GM21737 (cell line): ENCODE measurements around the gene VPS52.
"Not testable (repeated sequence)": the region's sequence is repeated elsewhere in the genome, so short reads cannot be mapped to it uniquely, and the experiment has no call there.

ENCODE experiments used
- ATAC-seq: cut with Tn5 transposase; IDR thresholded peaks from one replicate; pipeline ENCODE4 v1.9.1; 2021; ENCODE audit warnings: mild to moderate bottlenecking, moderate library complexity; ENCODE audit not compliant: unreplicated experiment

The VPS52 gene

DNA sequence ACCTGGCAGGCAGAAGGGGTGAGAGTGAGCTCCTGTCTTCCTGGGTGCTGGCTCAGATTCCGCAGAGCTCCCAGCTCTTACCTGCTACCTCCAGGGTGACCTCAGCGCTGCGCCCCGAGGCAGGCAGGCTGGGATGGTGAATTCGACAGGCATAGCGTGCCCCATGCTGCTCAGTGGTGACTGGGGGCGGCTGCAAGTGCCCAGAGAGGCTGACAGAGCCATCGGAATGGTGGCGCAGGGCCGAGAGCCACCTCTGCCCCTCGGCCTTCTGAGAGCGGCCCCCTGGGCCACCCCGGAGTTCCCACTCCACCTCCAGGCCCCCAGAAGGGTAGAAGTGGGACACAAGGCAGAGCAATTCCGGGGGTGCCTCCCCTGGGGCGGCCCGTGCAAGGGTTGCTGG is 32.5 kb upstream of the VPS52 start:
- no peak for ATAC-seq

DNA sequence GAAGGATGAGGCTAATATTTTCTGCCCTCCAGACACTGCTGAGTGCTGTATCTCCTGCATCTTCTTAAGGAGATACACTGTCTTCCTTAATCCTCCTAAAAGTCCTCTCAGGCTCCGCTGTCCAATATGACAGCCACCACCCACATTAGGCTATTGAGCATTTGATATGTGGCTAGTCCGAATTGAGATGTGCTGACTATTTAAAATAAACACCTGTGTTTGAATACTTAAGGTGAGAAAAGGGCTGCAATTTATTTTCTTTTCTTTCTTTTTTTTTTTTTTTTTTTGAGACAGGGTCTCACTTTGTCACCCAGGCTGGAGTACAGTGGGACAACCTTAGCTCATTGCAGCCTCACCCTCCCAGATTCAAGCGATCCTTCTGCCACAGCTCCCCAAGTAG is 30.2 kb upstream of the VPS52 start:
- no peak for ATAC-seq

DNA sequence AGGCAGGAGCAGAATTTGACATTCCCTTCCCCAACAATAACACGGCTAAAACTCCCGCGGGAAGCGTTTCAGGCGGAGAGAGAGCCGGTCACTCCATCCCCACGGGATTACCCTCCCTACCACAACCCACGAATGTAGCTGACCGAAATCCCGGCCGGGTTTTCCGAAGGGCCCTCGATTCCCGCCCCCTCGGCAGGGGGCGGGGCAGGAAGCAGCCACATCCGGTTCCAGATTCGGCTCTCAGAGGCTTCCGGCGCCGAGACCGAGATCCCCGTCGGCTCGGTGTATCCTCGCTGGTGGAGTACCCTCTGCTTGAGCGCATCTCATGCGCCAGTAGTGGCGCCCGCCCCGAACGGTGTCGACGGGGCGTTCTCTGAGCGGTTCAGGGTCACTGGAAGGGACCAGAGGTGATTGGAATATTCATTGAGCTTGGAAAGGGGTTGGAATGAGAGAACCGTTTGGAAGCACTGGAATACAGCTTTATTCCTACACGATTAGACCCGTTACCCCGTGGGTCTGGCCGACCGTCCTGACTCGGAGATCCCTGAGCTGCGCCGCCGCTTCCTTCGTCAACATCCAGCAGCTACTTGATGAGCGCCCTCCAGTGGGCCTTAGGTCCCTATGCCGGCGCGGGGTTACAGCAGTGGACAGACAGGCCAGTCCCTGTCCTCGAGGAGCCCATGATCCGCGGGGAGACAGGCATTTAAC is 27.7 kb upstream of the VPS52 start:
- peak; percentile 60 for ATAC-seq

DNA sequence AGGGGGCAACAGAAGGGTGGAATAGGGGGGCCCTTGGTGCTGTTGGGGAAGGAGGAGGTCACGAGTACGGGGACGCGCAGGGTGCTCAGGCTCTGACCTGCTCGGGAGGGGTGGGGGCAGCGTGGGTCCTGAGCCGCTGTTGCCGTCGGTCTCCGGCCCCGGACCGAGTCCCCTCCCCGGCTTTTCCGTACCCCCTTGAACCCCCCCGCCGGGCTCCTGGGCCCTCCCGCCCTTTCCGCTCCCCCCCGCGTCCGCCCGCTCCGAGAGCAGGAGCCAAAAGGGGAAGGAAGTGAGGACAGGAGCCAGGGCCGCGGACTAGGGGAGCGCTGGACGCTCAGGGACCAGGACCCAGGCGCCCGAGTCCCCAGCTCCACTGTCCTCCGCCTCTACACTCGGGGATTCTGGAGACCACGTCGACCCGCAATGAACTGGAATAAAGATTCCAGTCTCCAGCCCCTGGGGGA is 27.1 kb upstream of the VPS52 start, which contains the start of gene RGL2:
RGL2 (minus strand) TSS at position 170 of the 464 bp plus-strand sequence. CDS start 332 bp downstream, outside the sequence.
- ATAC-seq, result peak; percentile 22

DNA sequence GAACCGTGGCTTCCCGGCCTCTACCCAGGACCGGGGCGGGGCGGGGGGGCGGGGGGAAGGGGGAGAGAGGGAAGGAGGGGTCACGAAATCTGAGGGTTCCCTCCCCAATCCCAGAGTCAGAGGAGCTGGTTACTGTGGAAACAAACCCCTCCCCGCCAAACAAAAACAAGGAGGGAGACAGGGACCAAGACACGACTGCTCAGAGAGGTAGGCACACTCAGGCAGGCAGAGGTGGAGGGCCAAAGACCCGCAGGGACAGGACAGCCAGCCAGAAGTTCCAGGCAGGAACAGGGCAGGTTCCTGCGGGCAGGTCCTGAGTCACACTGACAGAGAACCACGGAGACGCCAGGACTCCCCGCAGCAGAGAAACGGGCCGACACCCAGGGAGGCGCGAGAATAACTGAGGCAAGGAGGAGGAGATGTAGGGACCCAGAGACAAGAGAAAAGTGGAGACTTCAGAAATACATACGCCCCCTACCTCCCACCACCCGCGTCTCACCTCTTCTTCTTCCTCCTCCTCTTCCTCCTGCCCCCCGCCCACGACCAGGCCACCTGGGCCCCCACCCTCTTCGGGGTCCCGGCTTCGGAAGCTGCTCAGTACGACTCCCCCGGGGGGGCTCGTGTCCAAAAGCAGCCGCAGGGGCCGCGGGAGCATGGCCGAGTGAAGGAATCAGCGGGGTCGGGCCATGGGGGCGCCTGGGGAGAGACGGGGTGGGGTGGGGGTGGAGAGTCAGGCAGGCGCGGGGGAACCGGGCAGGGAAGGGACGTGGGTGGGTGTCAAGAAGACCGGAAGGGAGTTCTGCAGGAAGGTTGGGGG is 26.5 kb upstream of the VPS52 start:
- ATAC-seq, result no peak

DNA sequence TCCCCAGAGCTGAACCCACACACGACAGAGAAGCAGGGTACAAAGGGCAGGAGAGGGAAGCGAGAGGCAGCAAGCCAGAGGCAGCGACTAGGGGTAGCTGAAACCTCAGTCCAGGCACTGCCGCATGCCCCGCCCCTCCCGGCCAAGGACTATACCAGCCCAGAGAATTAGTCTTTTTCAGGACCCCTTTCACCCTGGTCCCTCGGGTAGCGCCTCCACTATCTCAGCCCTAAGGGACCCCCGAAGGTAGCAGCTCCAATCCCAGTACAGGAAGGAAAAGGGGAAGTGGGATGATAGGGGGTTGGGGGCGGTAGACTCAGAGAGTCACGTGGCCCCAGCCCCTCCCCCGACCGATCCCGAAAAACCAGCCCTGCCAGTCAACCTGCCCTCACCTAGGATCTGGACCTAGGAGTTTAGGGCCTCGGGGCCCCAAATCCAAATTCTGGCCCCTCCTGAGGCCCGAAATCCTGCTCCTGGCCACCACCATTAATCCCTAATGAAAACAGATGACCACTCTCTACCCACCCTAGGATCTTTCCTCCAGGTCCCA is 25.8 kb upstream of the VPS52 start:
- no peak for ATAC-seq

DNA sequence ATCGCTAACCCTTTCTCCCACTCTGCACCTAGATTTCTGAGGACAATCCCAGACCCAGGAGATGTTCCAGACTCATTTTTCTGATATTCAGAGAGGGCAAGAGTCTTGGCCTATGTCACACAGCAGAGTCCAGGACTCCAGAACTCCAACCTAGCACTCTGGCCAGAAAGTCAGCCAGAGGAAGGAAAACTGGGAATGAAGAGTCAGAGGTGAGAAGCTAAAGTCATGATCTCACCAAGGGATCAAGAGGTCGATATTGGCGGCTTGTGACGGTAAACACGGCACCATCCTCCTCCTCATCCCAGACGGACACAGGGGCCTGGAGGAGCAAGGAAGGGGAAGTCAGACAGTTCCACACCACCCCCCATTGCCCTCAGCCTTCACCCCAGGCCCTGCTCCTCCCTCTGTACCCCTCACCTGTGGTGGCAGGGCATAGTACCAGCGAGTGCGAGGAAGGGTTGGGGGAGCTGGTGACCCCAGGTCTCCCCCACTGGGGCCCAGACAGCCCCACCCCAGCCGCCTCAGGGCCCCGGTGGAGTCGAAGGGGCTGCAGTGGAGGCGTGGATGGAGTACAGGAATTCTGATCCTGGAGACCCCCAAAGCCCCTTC is 25.2 kb upstream of the VPS52 start:
- no peak for ATAC-seq

DNA sequence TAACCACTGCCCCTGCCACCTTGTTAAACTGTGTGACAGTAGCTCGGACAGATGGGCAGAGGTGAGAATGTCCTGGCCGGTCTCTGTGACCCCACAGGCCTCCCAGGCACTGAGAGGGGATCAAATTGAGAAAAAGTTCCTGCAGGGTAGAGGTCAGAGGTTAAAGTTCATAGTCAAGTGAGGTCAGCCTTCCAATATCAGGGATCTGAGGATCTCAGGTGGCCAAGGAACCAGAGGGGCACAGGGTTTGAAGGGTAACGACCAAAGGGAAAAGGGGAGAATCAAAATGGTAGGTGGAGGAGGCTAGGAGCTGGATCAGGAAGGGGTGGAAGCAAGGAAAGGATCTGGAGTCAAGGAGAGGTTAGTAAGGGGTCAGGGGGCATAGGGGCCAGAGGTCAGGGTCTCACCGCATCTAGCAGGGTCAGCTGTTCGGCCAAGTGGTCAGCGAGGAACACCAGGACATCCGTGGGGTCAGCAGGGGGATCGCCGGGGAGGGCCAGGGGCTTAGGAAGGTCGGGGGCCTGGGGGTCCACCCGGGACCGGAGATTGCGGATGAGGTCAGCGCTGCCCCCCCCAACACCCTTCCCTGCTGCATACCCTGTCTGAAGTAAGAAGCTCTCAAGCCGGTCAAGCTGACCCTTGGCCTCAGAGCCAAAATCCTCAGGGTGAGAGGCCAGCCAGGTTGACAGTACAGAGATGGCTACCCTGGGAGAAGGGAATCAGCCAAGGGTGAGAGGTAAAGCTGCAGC is 24.1 kb upstream of the VPS52 start:
- ATAC-seq, result no peak

DNA sequence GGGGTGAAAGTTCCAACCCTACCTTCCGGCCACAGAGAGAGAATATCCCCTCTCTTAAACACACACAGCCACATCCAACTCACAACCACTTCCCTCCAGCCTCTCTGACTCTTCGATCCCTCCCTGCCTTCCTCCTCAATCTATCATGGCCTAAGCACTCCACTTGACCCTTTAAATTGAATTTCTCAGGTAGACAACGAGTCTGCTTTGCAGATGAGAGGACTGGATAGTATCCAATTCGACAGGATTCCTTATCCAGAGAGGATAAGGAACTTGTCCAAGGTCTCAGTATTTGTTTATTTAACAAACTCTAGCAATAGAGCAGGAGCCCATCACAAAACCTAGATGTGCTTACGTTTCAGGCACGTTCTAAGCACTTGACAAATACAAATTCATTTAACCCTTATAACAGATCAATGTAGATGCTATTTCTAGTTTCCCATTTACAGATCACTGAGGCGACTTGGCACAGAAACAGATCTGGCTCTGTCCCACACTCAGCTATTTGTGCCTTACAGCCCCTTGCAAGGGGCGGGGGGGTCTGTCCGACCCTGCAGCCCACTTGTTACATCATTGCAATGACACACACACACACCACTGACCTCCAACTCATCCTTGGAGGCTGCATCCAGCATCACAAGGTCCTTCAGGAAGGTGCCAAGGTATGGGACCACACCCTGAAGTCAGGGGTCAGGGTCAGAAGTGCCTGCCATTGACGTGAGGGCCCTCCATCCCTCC is 22.6 kb upstream of the VPS52 start:
- ATAC-seq, result no peak

DNA sequence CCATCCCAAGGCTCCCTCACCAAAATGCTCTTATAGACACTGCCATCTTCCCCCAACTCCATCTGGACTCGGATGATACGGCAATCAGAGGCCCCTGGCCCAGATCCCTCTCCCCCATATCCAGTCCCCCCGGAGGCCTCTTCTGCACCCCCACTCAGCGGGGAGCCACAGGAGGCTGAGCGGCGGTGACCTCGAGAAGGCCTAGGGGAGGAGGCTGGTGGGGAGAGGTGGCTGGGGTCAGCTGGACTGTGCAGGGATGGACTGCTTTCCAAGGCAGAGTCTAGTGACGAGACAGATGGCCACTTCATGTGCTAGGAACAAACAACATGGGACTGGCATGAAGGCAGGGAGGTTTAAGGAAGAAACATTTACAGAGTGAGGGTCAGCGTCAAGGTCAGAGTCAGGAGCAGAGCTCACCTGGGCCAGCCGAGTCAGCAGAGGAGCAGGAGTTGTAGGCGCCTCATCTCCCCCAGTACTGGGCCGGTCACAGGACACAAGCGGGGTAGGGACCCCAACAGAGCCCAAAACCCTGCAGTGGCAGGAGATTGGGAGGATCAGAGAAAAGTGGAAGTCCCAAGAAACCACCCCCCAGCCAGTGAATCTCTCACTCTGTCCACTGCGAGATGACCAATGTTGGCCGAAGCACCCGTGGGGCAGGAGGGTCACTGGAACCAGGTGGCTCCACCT is 21.5 kb upstream of the VPS52 start:
- ATAC-seq, result no peak

DNA sequence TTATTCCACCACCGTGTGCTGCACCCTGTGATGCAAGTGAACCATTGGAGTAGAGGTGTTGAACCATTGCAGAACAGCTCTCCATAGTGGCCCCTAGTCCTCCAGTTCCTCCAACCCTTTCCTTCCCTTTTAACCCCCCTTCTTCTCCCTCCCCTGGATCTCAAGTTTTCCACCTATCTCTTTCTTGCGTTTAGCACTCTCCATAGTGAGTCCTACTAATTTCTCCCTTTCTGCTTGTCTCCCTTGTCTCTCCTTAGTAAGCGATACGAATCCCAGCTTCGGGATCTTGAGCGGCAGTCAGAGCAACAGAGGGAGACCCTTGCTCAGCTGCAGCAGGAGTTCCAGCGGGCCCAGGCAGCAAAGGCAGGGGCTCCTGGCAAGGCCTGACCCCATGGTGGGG is 18.8 kb upstream of the VPS52 start:
- no peak for ATAC-seq

DNA sequence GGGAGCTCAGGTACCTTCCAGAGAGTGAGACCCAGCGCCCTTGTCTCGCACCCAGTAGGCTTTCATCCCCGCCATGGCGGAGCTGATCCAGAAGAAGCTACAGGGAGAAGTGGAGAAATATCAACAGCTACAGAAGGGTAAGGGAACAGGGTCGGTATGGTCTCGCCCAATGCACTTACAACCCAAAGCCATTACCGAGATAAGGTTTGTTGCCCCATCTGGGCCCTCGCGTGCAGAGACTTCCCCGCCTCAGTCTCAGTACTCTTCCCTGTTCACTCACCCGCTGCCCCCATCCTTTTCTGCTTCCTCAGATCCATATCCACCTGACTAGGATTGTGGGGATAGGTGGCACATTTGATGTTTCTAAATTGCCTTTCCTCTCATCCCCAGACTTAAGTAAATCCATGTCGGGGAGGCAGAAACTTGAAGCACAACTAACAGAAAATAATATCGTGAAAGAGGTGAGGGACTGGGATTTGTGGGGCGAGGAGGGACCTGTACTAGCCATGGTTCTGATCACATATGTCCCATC is 18.2 kb upstream of the VPS52 start:
- no peak for ATAC-seq

DNA sequence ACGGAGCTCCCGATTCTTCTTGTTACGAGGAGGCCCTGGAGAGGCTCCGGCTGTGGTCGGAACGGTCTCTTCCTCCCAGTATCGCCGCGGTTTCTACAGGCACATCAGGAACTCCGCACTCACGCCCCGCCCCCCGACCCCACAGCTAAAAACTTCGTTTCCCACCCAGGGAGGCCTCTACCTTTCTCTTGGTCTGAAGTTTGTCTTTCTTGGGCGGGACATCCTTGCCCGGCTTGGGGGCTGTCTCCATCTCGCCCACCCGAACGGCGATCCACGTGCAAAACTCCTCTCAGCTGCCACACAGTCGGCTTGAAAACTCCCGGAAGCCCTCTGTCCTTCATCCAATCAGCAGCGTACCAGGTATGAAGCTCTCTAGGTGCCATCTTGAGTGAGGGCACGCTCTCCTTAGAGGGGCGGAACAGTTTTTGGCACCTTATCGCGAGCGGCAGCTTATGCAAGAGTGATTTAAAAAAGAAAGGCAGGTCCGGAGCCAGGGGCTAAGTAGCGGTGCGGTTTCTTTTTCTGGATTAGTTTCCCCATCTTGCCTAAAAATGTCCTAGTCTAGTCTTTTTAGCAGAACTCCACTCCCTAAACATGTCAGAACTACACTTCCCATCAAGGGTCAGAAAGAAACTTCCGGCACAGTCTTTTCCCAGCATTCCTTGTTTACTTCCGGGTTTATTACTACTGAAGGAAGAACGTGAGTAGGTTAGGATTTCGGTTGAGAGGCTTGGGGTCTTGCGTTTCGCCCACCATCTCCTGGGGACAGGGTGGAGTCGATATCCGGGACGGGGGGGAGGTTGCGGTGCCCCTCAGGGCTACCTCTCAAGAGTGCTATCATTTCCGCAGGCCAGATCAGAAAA is 17.5 kb upstream of the VPS52 start, which contains the start of the genes PFDN6 and WDR46:
PFDN6 (plus strand) TSS at position 681 of the 863 bp plus-strand sequence. CDS start 256 bp downstream, outside the sequence.
WDR46 (minus strand) TSS at position 319 of the 863 bp plus-strand sequence; CDS start at position 250, 69 bp downstream.
- peak; percentile 63 for ATAC-seq

DNA sequence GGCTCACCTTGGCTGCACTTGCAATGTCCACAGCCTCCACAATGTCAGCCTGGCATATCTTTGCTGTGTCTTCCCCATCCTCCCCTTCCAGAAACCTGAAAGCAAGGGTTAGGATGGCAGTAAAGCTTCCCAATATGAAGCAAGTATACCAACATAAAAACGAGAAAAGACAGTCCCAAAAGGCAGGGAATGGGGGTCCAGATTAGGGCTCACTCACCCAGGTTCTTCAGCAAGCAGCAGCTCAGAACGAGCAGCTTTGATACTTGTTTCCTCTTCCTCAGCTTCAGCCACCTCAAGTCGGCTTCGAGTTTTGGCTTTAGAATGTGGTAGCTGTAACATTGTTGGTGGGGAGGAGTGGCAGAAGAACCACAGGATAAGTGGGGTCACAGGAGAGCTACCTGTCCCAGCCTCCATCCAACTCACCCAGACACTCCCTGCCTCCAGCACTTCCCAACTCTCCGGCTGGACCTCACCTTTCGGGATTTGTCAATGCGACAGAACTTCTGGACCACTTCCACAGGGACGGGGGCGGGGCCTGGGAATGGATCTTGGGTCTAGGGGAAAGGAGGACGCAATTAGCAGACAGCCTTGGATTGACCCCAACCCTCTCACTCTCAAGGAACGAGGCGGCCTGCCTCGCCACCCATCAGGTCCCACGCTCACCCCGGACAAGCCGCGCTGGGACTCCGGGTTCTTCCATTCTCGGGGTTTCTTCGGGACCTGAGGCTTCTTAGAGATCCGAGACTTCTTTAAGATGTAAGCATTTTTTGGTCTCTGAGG is 16.7 kb upstream of the VPS52 start:
- ATAC-seq, result no peak

DNA sequence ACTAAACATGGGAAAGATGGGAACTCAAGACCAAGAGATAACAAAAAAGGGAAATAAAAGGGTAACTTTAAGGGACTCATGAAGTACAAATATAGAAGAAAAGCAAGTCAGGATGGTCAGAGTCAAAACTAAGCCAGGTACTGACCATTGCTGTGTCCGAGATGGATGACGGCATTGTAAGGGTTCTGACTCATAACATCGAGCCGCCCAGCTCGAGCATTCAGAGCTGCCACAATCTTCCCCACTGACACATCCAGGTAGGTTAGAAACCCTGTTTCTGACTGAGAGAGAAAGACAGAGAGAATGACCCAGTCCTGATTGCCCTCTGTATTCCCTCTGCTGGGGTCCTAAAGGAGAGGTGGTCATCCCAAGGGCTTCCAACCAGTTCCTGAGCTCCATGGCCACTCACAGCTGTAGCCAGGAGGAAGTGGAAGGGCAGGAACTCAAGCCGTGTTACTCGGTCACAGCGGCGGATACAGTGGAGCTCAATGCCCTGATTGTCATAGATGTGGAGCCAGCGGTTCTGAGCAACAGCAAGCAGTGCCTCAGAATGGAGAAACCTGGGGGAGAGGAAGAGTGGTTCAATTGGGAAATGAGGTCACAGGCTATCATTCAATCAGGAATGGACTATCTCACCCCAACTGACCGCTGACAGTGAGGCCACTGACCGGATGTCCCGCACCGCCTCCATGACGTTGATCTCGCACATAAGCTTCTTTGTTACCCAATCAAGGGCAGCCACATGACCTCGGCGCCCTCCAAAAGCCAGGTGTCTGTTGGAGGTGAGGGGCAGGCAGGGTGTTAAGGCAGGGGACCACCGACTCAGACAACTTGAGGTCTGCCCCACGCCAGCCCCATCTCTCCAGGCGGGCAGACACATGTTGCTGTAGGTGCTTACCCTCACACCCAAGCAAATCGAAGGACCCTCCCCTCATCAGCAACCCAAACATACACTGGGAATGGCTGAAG is 15.6 kb upstream of the VPS52 start:
- ATAC-seq, result no peak

DNA sequence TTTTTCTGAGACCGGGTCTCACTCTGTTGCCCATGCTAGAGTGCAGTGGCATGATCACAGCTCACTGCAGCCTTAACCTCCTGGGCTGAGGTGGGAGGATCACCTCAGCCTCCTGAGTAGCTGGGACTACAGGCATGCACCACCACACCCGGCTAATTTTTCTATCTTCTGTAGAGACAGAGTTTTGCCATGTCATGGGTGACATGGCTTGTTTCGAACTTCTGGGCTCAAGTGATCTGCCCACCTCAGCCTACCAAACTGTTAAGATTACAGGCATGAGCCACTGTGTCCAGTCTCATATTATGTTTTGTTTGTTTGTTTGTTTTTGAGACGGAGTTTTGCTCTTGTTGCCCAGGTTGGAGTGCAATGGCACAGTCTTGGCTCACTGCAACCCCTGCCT is 13.5 kb upstream of the VPS52 start:
- not testable (repeated sequence) for ATAC-seq
